ENCODE data around the gene CHD6.

The CHD6 gene

GRCh38 chr20:41478026-41478425 lies 140.2 kb downstream of the CHD6 start:
- H3K27me3 ChIP-seq: no peaks in the 10 kb centered on the region
- H3K36me3 ChIP-seq: peaks cover 60% of the 10 kb centered on the region
- TF ChIP-seq Cebpa-rat (IDR thresholded peaks at IDR 0.05): no peak
- no peak overlapping the region for H3K4me2 ChIP-seq
- no peak overlapping the region for H3K27ac ChIP-seq
- H3K4me3 ChIP-seq: no peak overlapping the region
- H3K9me3 ChIP-seq: 0 out of 2 replicates have a peak, but pooled peaks cover 2% of the 10 kb centered on the region
- no peaks in the 10 kb centered on the region for H4K20me1 ChIP-seq
- H3K4me1 ChIP-seq: peaks cover 13% of the 10 kb centered on the region
- no peak overlapping the region for H3K9ac ChIP-seq

DNA sequence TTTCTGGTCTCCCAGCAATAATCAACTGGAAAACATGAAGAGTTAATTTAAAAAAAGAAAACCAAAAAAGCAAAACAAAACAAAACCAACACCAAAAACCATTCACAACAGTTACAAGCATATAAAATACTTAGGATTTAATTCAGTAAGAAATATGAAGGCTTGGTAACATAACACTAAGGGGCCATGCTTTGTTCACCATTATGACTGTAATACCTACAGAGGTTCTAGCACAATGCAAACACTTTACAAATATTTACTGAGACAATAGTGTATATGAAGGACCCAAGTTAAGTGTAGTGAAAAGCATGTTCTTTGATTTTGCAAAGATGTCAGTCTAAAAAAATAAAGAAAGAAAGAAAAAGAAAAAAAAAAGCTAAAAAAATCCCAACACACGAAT lies 141.7 kb downstream of the CHD6 start:
- Histone ChIP-seq H3K36me3 (peaks cover 70% of the 10 kb centered on the region), H3K27me3 (no peaks in the 10 kb centered on the region), H4K20me1 (no peaks in the 10 kb centered on the region), H3K4me3 (no peak overlapping the region), H3K9me3 (0 out of 2 replicates have a peak, but pooled peaks cover 3% of the 10 kb centered on the region), H3K27ac (no peak overlapping the region), H3K4me2 (no peak overlapping the region), H3K4me1 (peaks cover 22% of the 10 kb centered on the region), H3K9ac (no peak overlapping the region)
- TF ChIP-seq Cebpa-rat (IDR thresholded peaks at IDR 0.05): no peak

- no peak for TF ChIP-seq Cebpa-rat (IDR thresholded peaks at IDR 0.05)
- H3K27ac ChIP-seq: no peak overlapping the region
- H3K36me3 ChIP-seq: peaks cover 70% of the 10 kb centered on the region
Measured at GRCh38 chr20:41476013-41476441, 142.2 kb downstream of the CHD6 start.

GRCh38 chr20:41475503-41475902 lies 142.7 kb downstream of the CHD6 start:
- Histone ChIP-seq H3K9ac (no peak overlapping the region), H3K36me3 (peaks cover 75% of the 10 kb centered on the region), H3K27ac (no peak overlapping the region), H3K4me3 (no peak overlapping the region), H3K9me3 (0 out of 2 replicates have a peak, but pooled peaks cover 3% of the 10 kb centered on the region), H4K20me1 (no peaks in the 10 kb centered on the region), H3K27me3 (no peaks in the 10 kb centered on the region), H3K4me2 (no peak overlapping the region), H3K4me1 (peaks cover 26% of the 10 kb centered on the region)
- TF ChIP-seq Cebpa-rat (IDR thresholded peaks at IDR 0.05): no peak

More at GRCh38 chr20:41476013-41476441, 142.2 kb downstream of the CHD6 start:
- 0 out of 2 replicates have a peak, but pooled peaks cover 3% of the 10 kb centered on the region for H3K9me3 ChIP-seq
- H3K4me3 ChIP-seq: no peak overlapping the region
- H3K4me2 ChIP-seq: no peak overlapping the region
- no peak overlapping the region for H3K9ac ChIP-seq
- H3K4me1 ChIP-seq: peaks cover 26% of the 10 kb centered on the region
- no peaks in the 10 kb centered on the region for H4K20me1 ChIP-seq
- H3K27me3 ChIP-seq: no peaks in the 10 kb centered on the region

GRCh38 chr20:41470362-41471095 lies 147.6 kb downstream of the CHD6 start:
- H3K9ac ChIP-seq: peak overlapping the region; percentile 66; the same call in 1 of the 2 replicates
- peaks cover 6% of the 10 kb centered on the region; the same call in 1 of the 2 replicates for H4K20me1 ChIP-seq
- H3K4me3 ChIP-seq: no peak overlapping the region
- no peak for TF ChIP-seq Cebpa-rat (IDR thresholded peaks at IDR 0.05)
- peak overlapping the region; percentile 84 for H3K4me2 ChIP-seq
- H3K27me3 ChIP-seq: no peaks in the 10 kb centered on the region
- peak overlapping the region; percentile 79; the same call in 1 of the 2 replicates for H3K27ac ChIP-seq
- peaks cover 56% of the 10 kb centered on the region for H3K36me3 ChIP-seq
- H3K9me3 ChIP-seq: peaks cover 16% of the 10 kb centered on the region
- H3K4me1 ChIP-seq: peaks cover 60% of the 10 kb centered on the region

- Histone ChIP-seq H3K27ac (peak overlapping the region; percentile 79), H3K27me3 (no peaks in the 10 kb centered on the region), H3K9me3 (peaks cover 22% of the 10 kb centered on the region), H3K4me2 (peak overlapping the region; percentile 84), H3K4me1 (peaks cover 60% of the 10 kb centered on the region), H3K36me3 (peaks cover 60% of the 10 kb centered on the region), H3K4me3 (no peak overlapping the region), H4K20me1 (peaks cover 6% of the 10 kb centered on the region; the same call in 1 of the 2 replicates), H3K9ac (peak overlapping the region; percentile 66; the same call in 1 of the 2 replicates)
- TF ChIP-seq Cebpa-rat (IDR thresholded peaks at IDR 0.05): no peak
Measured at GRCh38 chr20:41469868-41470267, 148.3 kb downstream of the CHD6 start.

DNA sequence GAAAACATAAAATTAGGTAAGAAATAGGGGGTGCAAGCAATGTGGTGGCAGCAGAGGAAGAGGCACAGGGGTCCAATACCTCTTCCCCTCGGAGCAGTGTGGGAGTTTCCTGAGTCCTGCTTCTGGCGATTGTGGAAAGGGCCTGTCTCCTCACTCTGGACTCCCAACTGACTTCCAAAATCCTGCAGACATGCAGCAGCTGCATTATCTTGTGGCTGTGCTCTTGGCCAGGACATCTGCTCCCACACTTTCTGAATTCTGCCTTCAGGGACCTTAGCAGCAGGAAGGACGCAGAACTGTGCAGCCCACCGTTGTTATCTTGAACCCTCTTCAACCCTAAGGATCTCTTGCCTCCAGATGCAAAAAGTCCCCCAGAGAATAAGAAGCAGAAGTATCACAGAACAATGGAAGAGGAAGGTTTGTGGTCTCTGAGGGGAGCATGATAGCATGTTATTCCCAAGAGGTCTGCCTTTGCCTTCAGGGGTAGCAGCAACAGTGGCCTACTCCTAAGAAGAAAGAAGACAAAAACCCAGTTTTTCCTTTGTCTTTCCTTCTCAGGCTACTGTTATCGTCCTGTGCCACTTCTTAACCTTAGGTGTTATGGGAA lies 149.1 kb downstream of the CHD6 start:
- peaks cover 27% of the 10 kb centered on the region for H3K9me3 ChIP-seq
- H3K27me3 ChIP-seq: no peaks in the 10 kb centered on the region
- H3K4me2 ChIP-seq: peak overlapping the region; percentile 84
- no peak for TF ChIP-seq Cebpa-rat (IDR thresholded peaks at IDR 0.05)
- peak overlapping the region; percentile 23; the same call in 1 of the 2 replicates for H3K4me3 ChIP-seq
- H3K4me1 ChIP-seq: peaks cover 60% of the 10 kb centered on the region
- H3K36me3 ChIP-seq: peaks cover 62% of the 10 kb centered on the region
- peaks cover 6% of the 10 kb centered on the region; the same call in 1 of the 2 replicates for H4K20me1 ChIP-seq
- H3K27ac ChIP-seq: peak overlapping the region; percentile 79
- peak overlapping the region; percentile 66 for H3K9ac ChIP-seq

DNA sequence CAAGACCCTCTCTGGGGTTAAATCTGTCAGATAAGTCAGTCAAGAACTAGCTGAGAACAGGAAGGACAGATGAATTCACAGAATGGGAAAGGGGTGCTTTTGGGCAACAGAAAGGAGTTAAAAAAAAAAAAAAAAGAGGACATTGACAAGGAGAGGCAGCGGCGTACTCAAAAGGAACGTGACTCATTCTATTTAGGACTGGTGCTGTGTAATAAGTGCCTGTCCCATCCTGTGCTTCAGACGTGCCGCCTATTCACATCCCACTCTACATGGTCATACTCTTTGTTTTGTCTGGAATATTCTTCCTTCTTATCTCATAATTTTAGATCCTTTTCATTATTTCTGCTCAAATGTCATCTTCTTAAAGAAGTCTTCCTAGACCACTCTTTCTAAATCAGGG lies 150.5 kb downstream of the CHD6 start:
- Histone ChIP-seq H3K4me3 (no peak overlapping the region), H3K36me3 (peaks cover 62% of the 10 kb centered on the region), H3K9me3 (peaks cover 26% of the 10 kb centered on the region), H3K4me1 (peaks cover 60% of the 10 kb centered on the region), H3K27ac (0 out of 2 replicates have a peak overlapping the region, but pooled peaks have one; percentile 25), H4K20me1 (peaks cover 6% of the 10 kb centered on the region; the same call in 1 of the 2 replicates), H3K27me3 (no peaks in the 10 kb centered on the region), H3K9ac (no peak overlapping the region), H3K4me2 (peak overlapping the region; percentile 84)
- TF ChIP-seq Cebpa-rat (IDR thresholded peaks at IDR 0.05): no peak

GRCh38 chr20:41467220-41467619 lies 151.0 kb downstream of the CHD6 start:
- no peak overlapping the region for H3K9ac ChIP-seq
- H3K9me3 ChIP-seq: peaks cover 27% of the 10 kb centered on the region
- peaks cover 6% of the 10 kb centered on the region; the same call in 1 of the 2 replicates for H4K20me1 ChIP-seq
- TF ChIP-seq Cebpa-rat (IDR thresholded peaks at IDR 0.05): no peak
- H3K4me1 ChIP-seq: peaks cover 59% of the 10 kb centered on the region
- H3K4me3 ChIP-seq: no peak overlapping the region
- H3K36me3 ChIP-seq: peaks cover 61% of the 10 kb centered on the region
- H3K27ac ChIP-seq: 0 out of 2 replicates have a peak overlapping the region, but pooled peaks have one; percentile 25
- H3K27me3 ChIP-seq: no peaks in the 10 kb centered on the region
- peak overlapping the region; percentile 84 for H3K4me2 ChIP-seq

DNA sequence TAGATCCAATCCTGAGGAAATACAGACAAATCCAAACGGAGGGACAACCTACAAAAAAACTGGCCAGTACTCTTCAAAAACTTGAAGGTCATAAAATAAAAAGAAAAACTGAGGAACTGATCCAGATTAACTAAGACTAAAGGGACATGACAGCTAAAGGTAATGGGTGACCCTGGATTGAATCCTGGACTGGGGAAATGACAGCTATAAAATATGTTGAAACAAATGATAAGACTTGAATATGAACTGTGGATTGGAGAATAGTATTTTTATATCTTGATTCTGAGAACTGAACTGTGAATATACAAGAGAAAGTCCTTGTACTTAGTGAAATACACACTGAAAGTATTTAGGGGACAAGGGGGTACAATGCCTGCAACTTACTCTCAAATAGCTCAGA lies 154.6 kb downstream of the CHD6 start:
- H3K27ac ChIP-seq: no peak overlapping the region
- H3K27me3 ChIP-seq: no peaks in the 10 kb centered on the region
- peaks cover 23% of the 10 kb centered on the region for H3K4me1 ChIP-seq
- no peak overlapping the region for H3K9ac ChIP-seq
- H3K9me3 ChIP-seq: peaks cover 49% of the 10 kb centered on the region
- H3K4me2 ChIP-seq: no peak overlapping the region
- peaks cover under 1% of the 10 kb centered on the region; the same call in 1 of the 2 replicates for H4K20me1 ChIP-seq
- H3K36me3 ChIP-seq: peaks cover 84% of the 10 kb centered on the region
- no peak overlapping the region for H3K4me3 ChIP-seq
- TF ChIP-seq Cebpa-rat (IDR thresholded peaks at IDR 0.05): no peak

Measured in BLaER1 (cell line).